ENCODE results near the gene TRIM47.

GRCh38 chr17:75906143-75906884, 27.9 kb upstream of the TRIM47 start:
- no peak for TF ChIP-seq CTCF (IDR thresholded peaks at IDR 0.05; ENCODE audit: insufficient read depth, low read length, poor library complexity, severe bottlenecking)
- no peak for TF ChIP-seq EZH2phosphoT487 (conservative IDR thresholded peaks at IDR 0.05; ENCODE audit: low read length)

All from SU-DHL-6 (cell line).